ENCODE results near the gene C19orf53. TPM values are rescaled to one million over a fixed set of nuclear protein-coding genes. Genes with fewer than 3 reads are reported as not detected.
A peak's percentile ranks its signal among the peaks of the same experiment; 100 is the strongest.

The C19orf53 gene
- total and polyA plus RNA-seq, 2 donors from 2014 or later: 62.7 to 264 TPM

- Histone ChIP-seq H3K27me3 (ENCODE audit: control insufficient read depth, insufficient read depth, low read length) (no peaks in the 10 kb centered on the region), H3K9me3 (ENCODE audit: control insufficient read depth in 2 of 3, insufficient read depth in 1 of 3, low read length in 3 of 3) (no peaks in the 10 kb centered on the region), H3K27ac (ENCODE audit: low read depth in 2 of 2, low read length in 2 of 2) (peak overlapping the region; percentile 51 to 59), H3K4me3 (ENCODE audit: low read length in 3 of 3) (peak overlapping the region; percentile 65 to 71 (median 65)), H3K9ac (ENCODE audit: low read length in 3 of 3) (peak overlapping the region; percentile 51 to 82 (median 78)), H3K4me1 (ENCODE audit: control insufficient read depth in 2 of 3, insufficient read depth in 2 of 3, low read depth in 1 of 3, low read length in 3 of 3) (peaks cover 0 to 16% (median 13%) of the 10 kb centered on the region in 3 donors), H3K36me3 (ENCODE audit: control insufficient read depth in 2 of 3, insufficient read depth in 3 of 3, low read length in 3 of 3) (no peaks in the 10 kb centered on the region)
- no peak for FAIRE-seq
- DNase-seq: peak in 4 of 5 donors; percentile 45 to 78 (median 58)
- no peak for TF ChIP-seq CTCF (IDR thresholded peaks at IDR 0.05; ENCODE audit: borderline replicate concordance, extremely low read depth, insufficient read depth)
- intact Hi-C loops (cut with DNase I): no loop called here
Measured at GRCh38 chr19:13795595-13796300, 21.5 kb downstream of the C19orf53 start.

DNA sequence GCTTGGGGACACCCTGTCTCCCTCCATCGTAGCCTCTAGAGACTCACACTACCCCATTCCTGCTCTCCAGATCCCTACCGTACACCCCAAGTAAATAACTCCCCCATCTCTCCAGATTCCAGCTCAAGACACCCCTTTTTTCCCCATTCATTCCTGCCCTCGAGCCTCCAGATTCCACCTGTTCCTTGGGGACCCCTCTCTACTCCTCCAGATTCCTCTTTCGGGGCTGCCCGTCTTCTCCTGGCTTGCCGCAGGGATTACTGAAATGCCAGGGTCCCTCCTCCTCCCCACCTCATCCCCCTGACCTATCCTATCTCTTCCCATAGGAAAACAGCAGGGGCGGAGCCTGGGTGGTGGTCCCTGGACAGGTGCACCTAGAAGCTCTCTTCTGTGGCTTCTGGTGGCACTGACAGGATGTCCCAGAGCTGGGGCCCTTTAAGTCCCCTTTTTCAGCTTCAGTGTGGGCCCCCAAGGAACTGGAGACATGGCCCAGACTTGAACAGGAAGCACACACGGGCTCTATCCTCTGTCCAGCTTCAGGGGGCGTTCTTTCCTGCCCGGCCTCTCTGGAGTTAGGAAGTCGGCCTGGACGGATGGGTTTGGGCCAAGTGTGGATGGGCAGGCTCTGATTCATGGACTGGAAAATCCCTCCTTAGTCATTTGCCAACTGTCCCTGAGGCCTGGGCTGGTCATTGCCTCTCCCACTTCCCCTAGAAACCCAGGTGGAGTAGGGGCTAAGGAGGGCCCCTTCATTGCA is 22.2 kb downstream of the C19orf53 start:
- Histone ChIP-seq H3K27me3 (ENCODE audit: control insufficient read depth, insufficient read depth, low read length) (no peaks in the 10 kb centered on the region), H3K27ac (ENCODE audit: low read depth in 2 of 2, low read length in 2 of 2) (peak overlapping the region; percentile 59 to 67), H3K4me1 (ENCODE audit: control insufficient read depth in 2 of 3, insufficient read depth in 2 of 3, low read depth in 1 of 3, low read length in 3 of 3) (peaks cover 0 to 16% (median 13%) of the 10 kb centered on the region in 3 donors), H3K9me3 (ENCODE audit: control insufficient read depth in 2 of 3, insufficient read depth in 1 of 3, low read length in 3 of 3) (no peaks in the 10 kb centered on the region), H3K4me3 (ENCODE audit: low read length in 3 of 3) (peak overlapping the region; percentile 41 to 71 (median 65)), H3K9ac (ENCODE audit: low read length in 3 of 3) (peak overlapping the region; percentile 25 to 82 (median 78)), H3K36me3 (ENCODE audit: control insufficient read depth in 2 of 3, insufficient read depth in 3 of 3, low read length in 3 of 3) (no peaks in the 10 kb centered on the region)
- DNase-seq (peak in 4 of 5 donors; percentile 19 to 92 (median 56)), FAIRE-seq (no peak)
- intact Hi-C loops (cut with DNase I): no loop called here
- no peak for TF ChIP-seq CTCF (IDR thresholded peaks at IDR 0.05; ENCODE audit: borderline replicate concordance, extremely low read depth, insufficient read depth)

- Histone ChIP-seq H3K36me3 (ENCODE audit: control insufficient read depth in 2 of 3, insufficient read depth in 3 of 3, low read length in 3 of 3) (no peaks in the 10 kb centered on the region), H3K4me3 (ENCODE audit: low read length in 3 of 3) (peak overlapping the region in 1 of 3 donors; percentile 71), H3K9me3 (ENCODE audit: control insufficient read depth in 2 of 3, insufficient read depth in 1 of 3, low read length in 3 of 3) (no peaks in the 10 kb centered on the region), H3K27ac (ENCODE audit: low read depth in 2 of 2, low read length in 2 of 2) (peak overlapping the region; percentile 53 to 59), H3K9ac (ENCODE audit: low read length in 3 of 3) (peak overlapping the region in 2 of 3 donors; percentile 22 to 40), H3K4me1 (ENCODE audit: control insufficient read depth in 2 of 3, insufficient read depth in 2 of 3, low read depth in 1 of 3, low read length in 3 of 3) (peaks cover 0 to 16% (median 13%) of the 10 kb centered on the region in 3 donors), H3K27me3 (ENCODE audit: control insufficient read depth, insufficient read depth, low read length) (no peaks in the 10 kb centered on the region)
- TF ChIP-seq CTCF (IDR thresholded peaks at IDR 0.05; ENCODE audit: borderline replicate concordance, extremely low read depth, insufficient read depth): no peak
- no peak for DNase-seq
- no peak for FAIRE-seq
- intact Hi-C loops (cut with DNase I): no loop called here
Measured at GRCh38 chr19:13797058-13797440, 22.8 kb downstream of the C19orf53 start.
